Pons (tissue), 1 donor: ENCODE results near the gene EXOSC7.
A peak's percentile ranks its signal among the peaks of the same experiment; 100 is the strongest.

Experiments
- DNase-seq: peaks from one replicate; pipeline ENCODE4 v3.0.0-alpha.2; 2016; ENCODE audit warnings: low spot score

EXOSC7 gene

GRCh38 chr3:45055032-45055410 lies 79.0 kb downstream of the EXOSC7 start:
- no peak for DNase-seq

- DNase-seq = peak; percentile 45
Measured at GRCh38 chr3:45055411-45056143, 79.5 kb downstream of the EXOSC7 start.

GRCh38 chr3:45056608-45057301 lies 80.7 kb downstream of the EXOSC7 start:
- DNase-seq = no peak

GRCh38 chr3:45057557-45057956 lies 81.5 kb downstream of the EXOSC7 start:
- no peak for DNase-seq

GRCh38 chr3:45059132-45059531 lies 83.1 kb downstream of the EXOSC7 start:
- no peak for DNase-seq

- DNase-seq = no peak
Measured at GRCh38 chr3:45060165-45060892, 84.3 kb downstream of the EXOSC7 start.
